Right lobe of liver (tissue), 6 donors: ENCODE measurements around the gene FEM1C. TPM values are rescaled to one million over a fixed set of nuclear protein-coding genes. Genes with fewer than 3 reads are reported as not detected.

Source experiments
- ATAC-seq, 4 donors: fragments of 200-7000 bp; cut with Tn5 transposase; one replicate each; pipeline ENCODE4 v1.9.1; 2020; ENCODE audit warnings: mild to moderate bottlenecking in 4 of 4, moderate library complexity in 4 of 4
- DNase-seq, 3 donors: peaks; one replicate each; pipeline ENCODE4 v3.0.0-alpha.2; 2020
- H3K27ac ChIP-seq, 3 donors: fragments of 200-600 bp; one replicate each; pipeline ENCODE4 v1.8.0; 2022
- H3K27me3 ChIP-seq, 2 donors: fragments of 200-600 bp; one replicate each; pipeline ENCODE4 v1.8.0; 2022
- H3K36me3 ChIP-seq, 4 donors: fragments of 200-600 bp; sonication (generic) in 1 of 4; one replicate each; pipeline versions ENCODE4 v1.5.1 to v1.8.0; 2017 to 2022; ENCODE audit warnings: control low read depth in 1 of 4
- H3K4me1 ChIP-seq, 4 donors: fragments of 200-600 bp; sonication (generic) in 1 of 4; one replicate each; pipeline versions ENCODE4 v1.5.1 to v1.8.0; 2017 to 2022; ENCODE audit warnings: control low read depth in 1 of 4
- H3K4me3 ChIP-seq, 3 donors: fragments of 200-600 bp; one replicate each; pipeline ENCODE4 v1.8.0; 2022
- H3K9me3 ChIP-seq, 4 donors: fragments of 200-600 bp; sonication (generic) in 1 of 4; one replicate each; pipeline versions ENCODE4 v1.5.1 to v1.8.0; 2017 to 2022; ENCODE audit warnings: control low read depth in 1 of 4
- CTCF ChIP-seq, 4 donors: fragments of 200-600 bp in 3 of 4; fragments of 450-650 bp in 1 of 4; IDR thresholded peaks; one replicate each; pipeline versions ENCODE4 v1.5.1 to v1.8.0; 2016 to 2022; ENCODE audit warnings: antibody characterized with exemption in 4 of 4, mild to moderate bottlenecking in 2 of 4
- POLR2A ChIP-seq: fragments of 450-650 bp; IDR thresholded peaks from one replicate; pipeline ENCODE4 v1.6.1; 2017; ENCODE audit warnings: antibody characterized with exemption, mild to moderate bottlenecking
- WGBS: methylation state at CpG from one replicate; pipeline ENCODE4 v1.1.6; 2018; ENCODE audit warnings: low coverage, low lambda C conversion rate; ENCODE audit not compliant: insufficient coverage; ENCODE audit errors: missing lambda C conversion rate; 5-methylcytosine and 5-hydroxymethylcytosine counted together
- intact Hi-C, 2 donors: fragments of 100-400 bp; cut with DNase I; formaldehyde crosslinking; loops; one replicate each; pipeline versions ENCODE4 v1.11.2 to v1.14.1; 2022
- total RNA-seq, 6 experiments: library from RNA; depleted of rRNA in 2 of 6; stranded (reverse); fragments of >200 nt in 2 of 6; fragmentation: NEBNext Ultra II Directional in 3 of 6; extraction: Animal tissue kit (Norgen Biotek cat#: 25700) in 3 of 6; gene quantifications; one replicate each; pipeline versions ENCODE4 v1.1.0 to v1.2.4, GENCODE V29; 2016 to 2023
- donor health status: DM: no; HTN: yes; CAD: no.
- donor health status: DM: no; HTN: no; CAD: no.
- donor health status: DM: no; HTN: no; CAD: no.
- donor health status: DM: no; HTN: yes; CAD: no.
- donor health status: DM: no; HTN: yes; CAD: no.

The FEM1C gene
- total RNA-seq, 6 experiments from 2014 or later = 8.7 to 12.2 (median 11.0) TPM

- H3K27me3 ChIP-seq = no peaks in the 10 kb centered on the region
- ATAC-seq (peak; percentile 38 to 44 (median 40)), DNase-seq (no peak)
- peak overlapping the region; percentile 62 to 78 (median 66) for H3K4me3 ChIP-seq
- H3K4me1 ChIP-seq = peaks cover 0 to 46% (median 3%) of the 10 kb centered on the region in 4 donors
- no peaks in the 10 kb centered on the region for H3K9me3 ChIP-seq
- H3K36me3 ChIP-seq = no peaks in the 10 kb centered on the region
- WGBS = 6% methylated on average over 15 of the region's 15 CpGs
- H3K27ac ChIP-seq = peak overlapping the region; percentile 99
- TF ChIP-seq CTCF (IDR thresholded peaks at IDR 0.05) (no peak), POLR2A (no peak)
- intact Hi-C loops = no loop called here
Measured at GRCh38 chr5:115543365-115544042, 1.1 kb downstream of the FEM1C start.

- Histone ChIP-seq H3K4me1 (peaks cover 0 to 53% (median 3%) of the 10 kb centered on the region in 4 donors), H3K36me3 (no peaks in the 10 kb centered on the region), H3K9me3 (no peaks in the 10 kb centered on the region), H3K4me3 (peak overlapping the region; percentile 62 to 78 (median 66)), H3K27me3 (no peaks in the 10 kb centered on the region), H3K27ac (peak overlapping the region; percentile 99)
- TF ChIP-seq CTCF (IDR thresholded peaks at IDR 0.05) (no peak), POLR2A (no peak)
- DNase-seq = no peak
- 26% methylated on average over 6 of the region's 10 CpGs for WGBS
- intact Hi-C loops = no loop called here
- ATAC-seq = no peak
Measured at GRCh38 chr5:115542651-115543364, 1.8 kb downstream of the FEM1C start.

- Histone ChIP-seq H3K4me3 (peak overlapping the region; percentile 62 to 78 (median 66)), H3K4me1 (peaks cover 0 to 60% (median 5%) of the 10 kb centered on the region in 4 donors), H3K27me3 (no peaks in the 10 kb centered on the region), H3K9me3 (no peaks in the 10 kb centered on the region), H3K36me3 (no peaks in the 10 kb centered on the region), H3K27ac (peak overlapping the region; percentile 99)
- intact Hi-C loops = no loop called here
- ATAC-seq (no peak), DNase-seq (no peak)
- WGBS = 10% methylated on average over 2 of the region's 2 CpGs
- TF ChIP-seq POLR2A (no peak), CTCF (IDR thresholded peaks at IDR 0.05) (no peak)
Measured at GRCh38 chr5:115542086-115542485, 2.5 kb downstream of the FEM1C start.

GRCh38 chr5:115541611-115542010 is 3.0 kb downstream of the FEM1C start:
- WGBS = 3% methylated on average over 2 of the region's 2 CpGs
- Histone ChIP-seq H3K27ac (peak overlapping the region; percentile 99), H3K27me3 (no peaks in the 10 kb centered on the region), H3K36me3 (no peaks in the 10 kb centered on the region), H3K4me3 (peak overlapping the region; percentile 62 to 78 (median 66)), H3K4me1 (peaks cover 0 to 64% (median 8%) of the 10 kb centered on the region in 4 donors), H3K9me3 (no peaks in the 10 kb centered on the region)
- DNase-seq = no peak
- TF ChIP-seq CTCF (IDR thresholded peaks at IDR 0.05) (peak in 2 of 4 donors; percentile 5 to 18), POLR2A (no peak)
- intact Hi-C loops = no loop called here
- no peak for ATAC-seq
